Stimulated activated CD8-positive, alpha-beta memory T cell treated with anti-CD3 and anti-CD28 coated beads, Interleukin-4, amount 100 ng/mL, for 24 hours (primary cell): ENCODE data around the gene RNF8.
A peak's percentile ranks its signal among the peaks of the same experiment; 100 is the strongest.
"Not testable (repeated sequence)": the region's sequence is repeated elsewhere in the genome, so short reads cannot be mapped to it uniquely, and the experiment has no call there.

Experiments
- DNase-seq: peaks from one replicate; pipeline ENCODE4 v3.0.0-alpha.2; 2020; ENCODE audit warnings: low read depth

RNF8 gene

DNA sequence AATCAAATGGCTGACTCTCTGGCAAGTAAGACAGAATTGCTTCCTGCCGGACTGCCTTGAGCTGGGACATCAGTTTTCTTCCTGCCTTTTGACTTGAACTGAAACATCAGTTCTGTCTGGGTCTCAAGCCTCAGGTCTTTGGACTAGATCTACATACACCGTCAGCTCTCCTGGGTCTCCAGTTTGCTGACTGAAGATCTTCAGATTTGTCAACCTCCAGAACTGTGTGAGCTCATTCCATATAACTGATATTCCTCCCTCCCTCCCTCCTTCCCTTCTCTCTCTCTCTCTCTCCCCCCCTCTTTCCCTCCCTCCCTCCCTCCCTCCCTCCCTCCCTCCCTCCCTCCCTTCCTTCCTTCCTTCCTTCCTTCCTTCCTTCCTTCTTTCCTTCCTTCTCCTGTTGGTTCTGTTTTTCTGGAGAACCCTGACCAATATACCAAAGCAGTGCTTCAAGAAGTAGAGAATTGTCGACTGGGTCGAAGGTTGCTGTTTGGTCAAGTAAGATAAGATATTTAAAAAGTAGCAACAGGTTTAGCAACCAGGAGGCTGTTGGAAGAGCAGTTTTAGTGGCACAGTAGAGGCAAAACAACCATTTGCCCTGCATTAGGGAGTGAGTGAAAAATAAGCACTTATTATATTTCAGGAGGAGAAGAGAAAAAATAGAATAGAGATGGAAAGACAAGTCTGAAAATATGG, 46.2 kb downstream of the RNF8 start:
- no peak for DNase-seq

DNA sequence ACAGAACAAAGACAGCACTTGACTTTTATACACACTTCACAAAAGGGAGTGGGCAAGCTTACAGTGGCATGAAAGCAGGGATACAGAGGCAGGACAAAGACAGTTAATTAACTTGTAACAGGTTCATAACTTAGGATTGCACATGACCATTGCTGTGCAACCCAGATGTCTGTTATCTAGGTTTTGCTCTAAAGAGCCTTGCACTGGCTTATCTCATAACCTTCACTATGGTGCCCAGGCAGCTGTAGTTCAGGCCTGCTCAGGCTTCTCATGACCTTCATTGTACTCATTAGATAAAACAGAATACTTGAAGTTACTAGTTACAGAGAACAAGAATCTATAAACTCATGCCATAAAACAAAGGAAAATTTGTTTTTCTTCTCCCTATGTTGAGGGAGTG, 47.9 kb downstream of the RNF8 start:
- not testable (repeated sequence) for DNase-seq

DNA sequence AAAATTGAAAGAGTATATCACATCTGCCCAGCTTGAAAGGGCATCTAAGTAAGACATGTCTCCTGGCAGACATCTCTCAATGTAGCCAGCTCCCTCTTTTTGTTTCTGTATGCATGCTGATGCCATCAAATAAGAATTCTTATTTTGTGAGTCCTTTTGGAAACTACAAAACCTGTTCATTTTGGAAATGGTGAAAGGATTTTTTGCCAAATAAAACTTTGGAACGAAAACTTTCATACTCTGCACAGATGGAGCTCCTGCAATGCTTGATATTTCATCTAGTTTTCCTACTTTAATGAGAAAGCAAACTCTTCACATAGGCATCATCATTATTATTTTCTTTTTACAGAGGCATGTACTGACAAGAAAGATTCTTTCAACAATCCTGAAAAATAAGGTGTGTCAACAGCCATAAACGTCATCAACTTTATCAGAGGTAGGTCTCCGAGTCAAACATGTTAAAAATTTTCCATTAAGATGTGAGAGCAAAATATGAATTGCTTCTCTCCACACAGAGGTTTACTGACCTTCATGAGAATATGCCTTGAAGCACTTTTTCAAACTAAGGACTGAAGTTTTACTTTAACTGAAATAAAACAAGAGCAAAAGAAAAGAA, 53.1 kb downstream of the RNF8 start:
- DNase-seq: no peak

DNA sequence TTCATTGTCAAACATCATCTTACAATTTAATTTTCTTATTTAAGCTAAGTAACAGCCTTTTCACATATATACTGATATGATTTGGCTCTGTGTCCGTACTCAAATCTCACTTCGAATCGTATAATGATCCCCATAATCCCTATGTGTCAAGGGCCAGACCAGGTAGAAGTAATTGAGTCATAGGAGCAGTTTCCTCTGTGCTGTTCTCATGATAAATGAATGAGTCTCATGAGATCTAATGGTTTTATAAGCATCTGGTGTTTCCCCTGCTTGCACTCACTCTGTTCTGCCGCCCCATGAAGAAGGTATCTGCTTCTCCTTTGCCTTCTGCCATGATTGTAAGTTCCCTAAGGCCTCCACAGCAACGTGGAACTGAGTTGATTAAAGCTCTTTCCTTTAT, 54.2 kb downstream of the RNF8 start:
- DNase-seq: no peak

DNA sequence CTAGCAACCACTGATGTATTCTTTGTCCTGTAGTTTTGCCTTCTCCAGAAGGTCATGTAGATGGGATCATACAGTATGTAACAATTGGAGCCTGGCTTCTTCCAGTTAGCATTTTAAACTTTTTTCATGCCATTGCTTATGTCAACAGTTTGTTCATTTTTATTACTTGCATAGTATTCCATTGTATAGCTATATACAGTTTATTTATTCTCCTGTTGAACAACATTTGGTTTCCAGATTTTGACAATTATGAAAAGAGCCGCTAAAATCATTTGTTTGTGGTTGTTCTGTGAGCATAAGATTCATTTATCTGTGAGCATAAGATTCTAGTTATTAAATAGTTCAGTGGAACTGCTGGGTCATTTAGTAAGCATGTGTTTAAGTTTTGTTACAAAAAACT, 55.7 kb downstream of the RNF8 start:
- DNase-seq: no peak

DNA sequence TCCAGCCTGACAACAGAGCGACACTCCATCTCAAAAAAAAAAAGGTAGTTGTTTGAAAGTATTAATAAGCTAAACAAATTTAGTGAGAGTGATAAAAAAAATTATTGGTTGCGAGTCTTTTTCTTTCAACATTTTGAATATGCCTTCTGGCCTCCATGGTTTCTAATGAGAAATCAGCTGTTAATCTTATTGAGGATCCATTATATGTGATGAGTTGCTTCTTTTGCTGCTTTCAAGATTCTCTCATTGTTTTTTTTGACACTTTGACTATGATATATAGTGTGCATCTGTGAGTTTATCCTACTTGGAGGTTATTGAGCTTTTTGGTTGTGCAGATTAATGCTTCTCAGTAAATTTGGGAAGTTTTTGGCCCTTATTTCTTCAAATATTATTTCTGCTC, 63.6 kb downstream of the RNF8 start:
- DNase-seq: no peak

DNA sequence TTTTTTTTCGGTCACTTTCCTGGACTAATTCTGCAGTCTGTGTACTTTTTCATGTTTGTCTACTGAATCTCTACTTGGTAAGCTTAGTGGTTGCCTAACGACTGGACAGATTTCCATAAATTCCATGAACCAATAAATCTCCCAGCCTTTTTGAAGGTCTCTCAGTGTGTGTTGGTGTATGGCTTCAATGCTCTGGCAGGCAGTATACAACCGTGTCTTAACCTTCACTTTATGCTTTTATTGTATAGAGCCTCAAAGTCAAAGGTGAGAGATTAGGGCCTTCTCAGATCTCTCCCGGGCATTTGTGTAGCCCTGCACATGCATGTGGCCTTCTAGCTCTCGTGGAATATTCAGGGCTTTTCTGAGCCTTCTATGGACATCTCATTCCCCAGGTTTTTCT, 64.9 kb downstream of the RNF8 start:
- DNase-seq: no peak

DNA sequence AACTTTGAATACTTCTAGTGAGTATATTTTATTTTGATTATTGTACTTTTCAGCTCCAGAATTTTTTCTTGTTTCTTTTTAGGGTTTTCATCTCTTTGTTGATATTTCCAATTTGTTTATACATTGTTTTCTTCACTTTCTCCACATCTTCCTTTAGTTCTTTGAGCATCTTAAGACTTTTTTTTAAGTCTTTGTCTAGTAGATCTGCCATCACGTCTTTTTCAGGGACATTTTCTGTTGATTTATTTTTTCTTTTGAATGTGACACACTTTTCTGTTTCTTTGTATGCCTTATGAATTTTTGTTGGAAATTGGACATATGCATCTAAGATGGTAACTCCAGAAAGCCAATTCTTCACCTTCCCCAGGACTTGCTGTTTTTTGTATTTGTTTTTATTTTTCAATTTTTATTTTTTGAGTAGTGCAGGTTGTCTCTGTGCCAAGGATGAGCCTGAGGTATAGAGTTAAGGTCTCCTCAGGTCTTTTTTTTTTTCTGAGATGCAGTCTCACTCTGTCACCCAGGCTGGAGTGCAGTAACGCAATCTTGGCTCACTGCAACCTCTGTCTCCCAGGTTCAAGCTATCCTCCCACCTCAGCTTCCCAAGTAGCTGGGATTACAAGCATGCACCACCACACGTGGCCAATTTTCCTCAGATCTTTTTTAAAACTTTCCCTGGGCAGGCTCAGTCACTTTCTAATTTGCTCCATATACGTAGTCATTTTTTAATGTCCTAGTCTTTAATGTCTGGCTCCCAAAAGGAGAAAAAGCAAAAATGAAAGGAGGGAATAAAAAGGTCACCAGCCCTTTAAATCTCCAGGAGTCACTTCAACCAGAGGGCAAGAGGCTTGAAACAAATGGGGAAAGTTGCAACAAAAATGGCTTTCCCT, 72.5 kb downstream of the RNF8 start:
- no peak for DNase-seq

DNA sequence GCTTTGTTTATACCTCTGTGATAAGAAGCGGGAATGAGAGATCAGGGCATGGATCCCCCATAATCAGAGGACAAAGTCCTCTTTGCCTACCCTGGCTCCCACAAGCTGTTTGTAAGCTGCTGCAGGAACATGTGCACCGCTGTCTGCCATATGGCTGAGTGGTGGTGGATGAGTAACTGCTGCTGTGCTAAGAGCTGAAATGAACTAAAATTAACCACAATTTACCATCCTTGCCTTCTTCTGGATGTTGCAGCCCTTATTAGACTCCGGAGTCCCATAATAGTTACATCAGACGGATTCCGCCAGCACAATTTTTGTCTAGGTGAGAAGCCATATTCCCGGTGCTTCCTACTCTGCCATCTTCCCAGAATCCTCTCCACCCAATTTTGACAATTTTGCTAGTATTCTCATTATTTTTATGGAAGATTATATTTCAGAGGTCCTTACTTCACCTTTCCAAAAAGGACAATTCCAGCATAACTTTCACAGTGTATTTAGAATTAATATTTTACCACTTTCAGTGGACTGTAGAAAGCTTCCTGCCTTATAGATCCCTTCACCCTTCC, 73.2 kb downstream of the RNF8 start:
- no peak for DNase-seq

DNA sequence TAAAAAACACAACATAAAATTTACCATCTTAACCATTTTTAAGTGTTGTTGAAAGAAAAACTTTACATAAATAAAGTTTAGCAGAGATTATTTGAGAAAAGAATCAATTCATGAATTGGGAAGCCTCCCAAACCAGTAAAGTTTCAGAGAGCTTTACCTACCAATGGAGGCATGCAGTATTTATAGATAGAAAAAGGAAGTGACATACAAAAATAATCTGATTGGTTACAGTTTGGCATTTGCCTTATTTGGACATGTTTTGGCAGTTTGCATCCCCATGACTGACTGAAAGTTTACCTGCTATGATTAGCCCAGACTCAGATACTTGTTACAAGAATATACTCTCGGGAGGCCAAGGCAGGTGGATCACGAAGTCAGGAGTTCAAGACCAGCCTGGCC, 75.6 kb downstream of the RNF8 start:
- DNase-seq: no peak

DNA sequence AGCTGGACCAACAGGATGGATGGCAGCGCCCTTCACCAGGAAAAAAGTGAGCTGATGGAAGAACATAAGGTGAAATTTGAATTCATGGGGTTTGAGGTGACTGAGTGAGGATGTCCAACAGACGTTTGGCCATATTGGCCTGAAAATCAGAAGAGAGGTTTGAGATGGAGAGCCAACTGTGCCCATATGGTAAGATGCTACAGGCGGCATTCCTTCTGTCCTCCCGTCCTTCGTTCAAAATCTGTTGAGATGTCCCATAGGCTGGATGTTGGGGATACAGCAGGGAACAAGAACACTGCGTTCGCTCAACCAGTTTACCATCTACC, 78.8 kb downstream of the RNF8 start:
- no peak for DNase-seq

DNA sequence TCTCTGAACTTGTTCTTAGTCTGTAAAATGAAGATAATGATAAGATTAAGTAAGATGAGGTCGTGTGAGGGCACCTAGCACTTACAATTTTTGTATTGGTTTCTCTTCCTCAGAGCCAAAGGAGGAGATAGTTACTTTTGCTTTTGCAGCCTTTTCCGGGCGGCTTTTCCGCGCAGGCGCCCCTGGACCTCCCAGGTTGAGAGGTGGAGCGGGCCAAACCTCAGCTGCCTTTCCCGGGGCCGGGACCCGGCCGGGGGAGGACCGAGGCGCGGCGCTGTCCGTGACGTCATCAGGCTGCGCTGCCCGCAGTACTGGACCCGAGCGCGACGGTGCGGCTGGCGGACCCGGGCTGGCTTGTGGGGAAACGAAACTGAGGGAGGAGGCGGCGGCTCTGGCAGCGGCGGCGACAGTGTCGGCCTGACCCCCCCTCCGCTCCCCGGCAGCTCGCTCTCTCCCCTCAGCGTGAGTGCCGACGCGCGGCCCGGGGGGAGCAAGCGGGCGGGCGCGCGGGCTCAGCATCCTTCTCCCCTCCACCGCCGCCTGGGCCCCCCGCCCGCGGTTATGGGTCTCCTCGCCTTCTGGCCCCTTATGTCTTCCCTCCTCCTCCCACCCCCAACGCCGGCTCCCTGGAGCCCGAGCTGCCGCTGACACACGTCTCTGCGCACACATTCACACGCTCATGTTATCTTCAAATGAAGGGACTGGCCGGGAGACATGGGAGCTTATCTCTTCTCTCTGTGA, 79.3 kb downstream of the RNF8 start, which contains the start of gene CMTR1:
CMTR1 (plus strand) TSS at position 306 of the 741 bp plus-strand sequence. CDS start 2,409 bp downstream, outside the sequence.
- peak; percentile 98 for DNase-seq

DNA sequence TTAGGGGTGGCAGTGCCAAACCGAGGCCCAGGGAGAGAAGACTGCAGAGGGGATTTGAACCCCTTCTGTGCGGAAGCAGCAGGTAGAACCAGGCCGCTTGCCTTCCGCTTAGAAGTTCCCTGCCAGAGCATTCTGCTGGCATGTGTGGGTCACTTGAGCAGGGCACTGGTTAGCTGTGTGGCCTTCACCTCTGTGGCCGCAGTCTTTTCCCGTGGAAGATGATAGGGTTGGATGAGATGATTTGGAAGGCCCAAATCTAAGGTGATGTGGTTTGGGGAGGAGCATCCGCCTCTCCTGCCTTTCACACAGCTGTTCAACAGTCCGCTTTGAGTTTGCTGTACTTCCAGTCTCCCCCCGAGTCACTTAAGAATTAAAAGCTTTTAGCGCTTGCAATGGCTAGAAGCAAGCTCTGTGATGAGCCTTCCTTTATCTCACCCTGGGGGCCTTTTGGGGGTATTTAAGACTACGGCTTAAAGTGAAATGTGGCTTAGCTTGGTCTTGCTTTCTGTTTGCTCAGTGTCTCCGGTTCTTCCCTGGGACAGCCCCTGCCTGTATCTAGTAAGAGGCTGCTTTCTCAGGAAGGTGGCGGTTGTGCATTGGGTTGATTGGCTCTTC, 80.0 kb downstream of the RNF8 start:
- DNase-seq: peak; percentile 11

DNA sequence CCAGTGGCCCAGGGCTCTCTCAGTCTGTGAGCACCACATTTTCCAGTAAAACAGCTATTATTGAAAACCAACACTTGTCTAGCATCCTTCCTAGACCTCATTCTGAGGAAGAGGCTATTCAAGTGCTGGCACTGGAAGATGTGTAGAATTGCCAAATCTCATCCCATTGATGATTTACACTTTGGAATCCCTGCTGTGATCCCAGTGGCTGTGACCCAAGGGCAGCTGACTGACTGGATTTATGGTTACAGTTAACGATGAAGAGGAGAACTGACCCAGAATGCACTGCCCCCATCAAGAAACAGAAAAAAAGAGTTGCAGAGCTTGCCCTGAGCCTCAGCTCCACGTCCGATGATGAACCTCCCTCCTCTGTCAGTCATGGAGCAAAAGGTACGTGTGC, 81.6 kb downstream of the RNF8 start:
- DNase-seq: no peak

DNA sequence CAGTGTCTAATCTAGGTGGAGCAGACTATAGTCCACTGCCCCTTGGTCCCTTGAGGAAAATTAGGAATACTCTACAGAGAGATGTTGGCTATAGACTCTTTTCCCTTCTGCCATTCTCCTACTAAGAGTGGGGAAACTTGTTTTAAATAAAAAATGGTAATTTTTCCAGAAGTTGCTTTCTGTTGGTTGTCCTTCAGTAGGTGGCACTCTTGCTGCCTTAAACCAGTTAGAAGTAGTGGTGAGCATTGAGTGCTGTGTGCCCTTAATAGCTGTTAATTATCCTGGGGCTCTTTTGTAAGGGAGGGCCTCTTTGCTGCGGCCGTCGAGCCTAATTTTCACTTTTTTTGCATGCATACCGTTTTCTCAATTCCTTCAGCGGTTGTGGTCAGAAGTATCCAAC, 82.0 kb downstream of the RNF8 start:
- DNase-seq: no peak

DNA sequence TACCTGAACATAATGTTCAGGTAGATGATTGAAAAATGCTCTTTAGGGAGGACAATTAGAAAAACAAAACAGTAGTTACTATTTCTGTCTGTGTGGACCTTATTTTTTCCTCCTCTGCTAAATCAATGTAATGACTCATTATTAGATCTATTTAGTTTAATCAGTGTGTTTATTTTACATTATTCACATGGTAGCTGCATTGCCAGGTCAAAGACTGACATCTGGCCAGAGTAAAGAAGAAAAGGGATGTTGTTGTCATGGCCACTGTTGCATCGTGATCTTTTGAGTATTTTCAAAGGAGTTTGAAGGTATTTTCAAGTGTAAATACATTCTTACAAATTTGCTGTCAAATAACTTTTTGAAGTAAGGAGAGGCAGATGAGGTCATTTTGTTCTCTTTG, 85.1 kb downstream of the RNF8 start:
- no peak for DNase-seq

DNA sequence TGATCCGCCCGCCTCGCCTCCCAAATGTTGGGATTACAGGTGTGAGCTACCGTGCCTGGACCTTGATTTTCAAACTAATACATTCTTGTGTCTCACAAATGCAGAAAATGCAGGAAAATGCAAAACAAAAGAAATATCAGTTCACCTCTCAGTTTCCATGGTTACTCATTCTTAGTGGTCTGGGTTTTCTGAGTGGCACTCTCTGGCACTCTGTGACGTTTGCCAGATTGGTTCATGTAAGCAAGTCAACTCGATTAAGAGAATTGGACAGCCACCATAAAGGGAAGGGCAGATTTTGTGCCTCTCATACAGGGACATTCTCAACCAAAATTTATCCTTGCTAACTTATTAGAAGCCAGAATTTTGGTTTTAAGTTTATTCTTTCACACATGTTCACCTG, 87.9 kb downstream of the RNF8 start:
- no peak for DNase-seq

DNA sequence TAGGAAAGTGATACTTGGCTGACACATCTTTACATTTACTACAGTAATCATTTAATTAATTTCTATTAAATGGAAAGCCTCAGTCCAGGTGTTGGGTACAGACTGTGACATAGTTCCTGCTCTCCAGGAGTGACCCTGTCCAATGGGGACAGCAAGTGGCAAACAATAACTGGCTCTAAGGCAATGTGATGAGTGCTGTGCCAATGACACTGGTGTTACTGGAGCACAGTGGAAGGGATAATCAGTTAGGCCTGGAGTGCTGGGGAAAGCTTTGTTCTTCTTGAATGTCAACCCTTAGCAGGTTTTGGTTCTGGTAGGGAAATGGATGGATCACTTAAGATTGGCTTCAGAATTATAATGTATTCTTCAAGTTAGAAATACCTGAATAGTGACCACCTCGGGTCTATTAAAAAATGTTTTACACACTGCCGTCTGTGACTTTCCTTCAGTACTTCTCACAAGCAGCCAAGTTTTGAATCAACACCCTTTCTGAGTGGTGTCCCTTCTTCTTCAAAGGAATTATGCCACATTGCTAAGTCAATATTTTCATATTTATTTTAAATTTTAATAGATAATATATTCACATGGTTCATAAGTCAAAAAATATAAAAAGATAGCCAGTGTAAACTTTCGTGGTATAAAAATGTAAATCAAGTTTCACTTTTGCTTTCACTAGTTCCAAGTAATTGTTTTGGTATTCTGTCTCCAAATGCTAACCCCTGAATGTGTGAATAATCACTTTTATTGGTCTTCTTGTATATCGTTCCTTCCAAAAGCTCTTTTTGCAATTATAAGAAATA, 88.8 kb downstream of the RNF8 start:
- DNase-seq: no peak

DNA sequence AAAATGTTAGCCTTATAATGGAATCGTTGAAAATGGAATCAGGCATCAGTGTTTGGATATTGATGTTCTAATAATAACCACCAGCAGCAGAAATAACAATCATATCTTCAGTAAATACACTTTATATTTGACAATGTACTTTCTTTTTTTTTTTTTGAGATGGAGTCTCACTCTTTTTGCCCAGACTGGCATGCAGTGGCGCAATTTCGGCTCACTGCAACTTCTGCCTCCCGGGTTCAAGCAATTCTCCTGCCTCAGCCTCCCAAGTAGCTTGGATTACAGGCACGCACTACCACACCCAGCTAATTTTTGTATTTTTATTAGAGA, 89.4 kb downstream of the RNF8 start:
- not testable (repeated sequence) for DNase-seq
